ENCODE measurements around the gene MAPK10. TPM values are rescaled to one million over a fixed set of nuclear protein-coding genes. Genes with fewer than 3 reads are reported as not detected.

Gene MAPK10
- total and polyA plus RNA-seq, 2 of the 8 experiments (the other 6 are each of a cell fraction or from before 2014, with no cell fraction given): 2.5 to 3.1 TPM

GRCh38 chr4:86280246-86280645 lies 79.6 kb downstream of the MAPK10 start:
- ChIA-PET POLR2A (ENCODE audit: partially characterized antibody) (no interaction called here), CTCF (ENCODE audit: partially characterized antibody) (no interaction called here)
- no peak overlapping the region for H2BK15ac ChIP-seq (ENCODE audit: low read length)
- no peaks in the 10 kb centered on the region for H3K23me2 ChIP-seq (ENCODE audit: low read depth, low read length)
- H3K4ac ChIP-seq (replicated peaks; ENCODE audit: insufficient read length, low read depth, low read length): no peak overlapping the region
- no peak overlapping the region for H2BK120ac ChIP-seq (replicated peaks; ENCODE audit: low read depth, low read length)
- no peak overlapping the region for H3K4me2 ChIP-seq (ENCODE audit: insufficient read depth in 1 of 2, low read depth in 2 of 2, low read length in 2 of 2)
- WGBS, 2 experiments (ENCODE audit: extremely low coverage in 1 of 2, insufficient coverage in 1 of 2, insufficient read length in 1 of 2, insufficient replicate concordance in 2 of 2, low coverage in 1 of 2, low lambda C conversion rate in 2 of 2, missing lambda C conversion rate in 1 of 2): 97% methylated on average over 2 of the region's 2 CpGs; no CpG with 5 or more reads in 1 of the 2 experiments
- H3K9me3 ChIP-seq (ENCODE audit: insufficient read depth in 2 of 2, low read depth in 1 of 2, low read length in 1 of 2): no peaks in the 10 kb centered on the region
- no peak overlapping the region for H3K56ac ChIP-seq (replicated peaks; ENCODE audit: insufficient read length, low read depth, low read length)
- H3K4me3 ChIP-seq (ENCODE audit: extremely low read depth in 1 of 4, insufficient read depth in 2 of 4, low read depth in 3 of 4, low read length in 4 of 4): no peak overlapping the region
- peaks cover 0 to 1% (median 0%) of the 10 kb centered on the region in 4 experiments; a peak in 1 of 7 replicates for H3K27me3 ChIP-seq (replicated peaks in 1 of 4; ENCODE audit: control insufficient read depth in 3 of 4, extremely low read depth in 1 of 4, insufficient read depth in 3 of 4, low read length in 3 of 4)
- H3K27ac ChIP-seq (ENCODE audit: low read depth, low read length): no peak overlapping the region
- no peaks in the 10 kb centered on the region for H3K4me1 ChIP-seq (replicated peaks in 1 of 4; ENCODE audit: control insufficient read depth in 3 of 4, insufficient read depth in 4 of 4, low read length in 3 of 4)
- H3K36me3 ChIP-seq (ENCODE audit: control insufficient read depth in 2 of 4, insufficient read depth in 4 of 4, low read length in 3 of 4): no peaks in the 10 kb centered on the region
- no peak overlapping the region for H2BK5ac ChIP-seq (ENCODE audit: low read depth, low read length)
- DNase-seq (ENCODE audit: low read depth in 1 of 2, low spot score in 2 of 2): no peak
- no peak overlapping the region for H3K23ac ChIP-seq (ENCODE audit: insufficient read length)
- H3K79me1 ChIP-seq (ENCODE audit: low read depth, low read length): no peaks in the 10 kb centered on the region
- no peak overlapping the region for H4K8ac ChIP-seq (ENCODE audit: extremely low read depth, insufficient read depth, low read length)
- H3K79me2 ChIP-seq (ENCODE audit: control insufficient read depth in 1 of 2, insufficient read depth in 2 of 2, low read length in 2 of 2): no peaks in the 10 kb centered on the region
- H3K14ac ChIP-seq (ENCODE audit: insufficient read length): no peak overlapping the region
- H2AK5ac ChIP-seq (ENCODE audit: low read depth, low read length): no peak overlapping the region
- no peak for FAIRE-seq
- no peak overlapping the region for H2BK12ac ChIP-seq (ENCODE audit: low read depth, low read length)
- no peak overlapping the region for H3K18ac ChIP-seq (ENCODE audit: extremely low read depth, low read length)
- H4K91ac ChIP-seq (replicated peaks; ENCODE audit: insufficient read length, low read length): no peak overlapping the region
- H4K20me1 ChIP-seq (replicated peaks in 1 of 2; ENCODE audit: control insufficient read depth in 1 of 2, insufficient read depth in 2 of 2, low read length in 2 of 2): no peaks in the 10 kb centered on the region
- no peak overlapping the region for H2AFZ ChIP-seq (ENCODE audit: low read length)
- no peak overlapping the region for H4K5ac ChIP-seq (ENCODE audit: insufficient read length, low read depth, low read length)
- H3K9ac ChIP-seq (replicated peaks in 1 of 4; ENCODE audit: extremely low read depth in 1 of 4, low read depth in 3 of 4, low read length in 3 of 4): no peak overlapping the region
- no peak overlapping the region for H2BK20ac ChIP-seq (ENCODE audit: low read length)
- TF ChIP-seq SP2 (IDR thresholded peaks at IDR 0.05; ENCODE audit: low read length) (no peak), KDM1A (IDR thresholded peaks at IDR 0.05; ENCODE audit: borderline replicate concordance, low read length) (no peak), RAD21 (IDR thresholded peaks at IDR 0.05 in 1 of 2, conservative IDR thresholded peaks at IDR 0.05 in 1 of 2; ENCODE audit: low read depth in 2 of 2, low read length in 2 of 2) (no peak), EGR1 (IDR thresholded peaks at IDR 0.05; ENCODE audit: borderline replicate concordance, low read depth, low read length) (no peak), POU5F1 (IDR thresholded peaks at IDR 0.05; ENCODE audit: low read depth, low read length) (no peak), MAX (IDR thresholded peaks at IDR 0.05) (no peak), KDM5A (IDR thresholded peaks at IDR 0.05; ENCODE audit: low read length) (no peak), CHD1 (IDR thresholded peaks at IDR 0.05; ENCODE audit: low read depth, low read length) (no peak), FOSL1 (IDR thresholded peaks at IDR 0.05; ENCODE audit: insufficient read depth, low read depth, low read length) (no peak), RFX5 (IDR thresholded peaks at IDR 0.05; ENCODE audit: borderline replicate concordance, low read depth, low read length) (no peak), SIN3A (conservative IDR thresholded peaks at IDR 0.05 in 1 of 2, IDR thresholded peaks at IDR 0.05 in 1 of 2; ENCODE audit: low read depth in 1 of 2, low read length in 2 of 2) (no peak), SUZ12 (IDR thresholded peaks at IDR 0.05; ENCODE audit: low read length) (no peak), PHF8 (conservative IDR thresholded peaks at IDR 0.05; ENCODE audit: low read depth, low read length) (no peak), GTF2F1 (IDR thresholded peaks at IDR 0.05; ENCODE audit: borderline replicate concordance, low read depth, low read length) (no peak), ZNF274 (IDR thresholded peaks at IDR 0.05; ENCODE audit: borderline replicate concordance, extremely low read depth, low read length) (no peak)
